Measurements from ENCODE around the gene AJAP1.

- no peak for TF ChIP-seq CTCF (IDR thresholded peaks at IDR 0.05)
- TF ChIP-seq EZH2 (IDR thresholded peaks at IDR 0.05; ENCODE audit: borderline replicate concordance, insufficient read depth, low read depth, low read length, poor library complexity, severe bottlenecking): no peak
These were observed 7.1 kb downstream of the AJAP1 start for GRCh38 chr1:4661595-4661917.

Measured in B cell (primary cell).